Stomach smooth muscle (tissue), 2 donors: ENCODE results near the gene PPP1R10.

Source experiments
- H3K27ac ChIP-seq: one replicate; pipeline ENCODE4 v1.7.0; 2013; ENCODE audit warnings: mild to moderate bottlenecking, low read length, inconsistent platforms
- H3K27me3 ChIP-seq, 2 donors: one replicate each; pipeline ENCODE4 v1.7.0; 2013; ENCODE audit warnings: low read length in 2 of 2; ENCODE audit not compliant: insufficient read depth in 2 of 2, control insufficient read depth in 1 of 2
- H3K36me3 ChIP-seq, 2 donors: one replicate each; pipeline ENCODE4 v1.7.0; 2013; ENCODE audit warnings: low read length in 2 of 2; ENCODE audit not compliant: control insufficient read depth in 2 of 2, insufficient read depth in 2 of 2
- H3K4me1 ChIP-seq: one replicate; pipeline ENCODE4 v1.7.0; 2013; ENCODE audit warnings: low read length; ENCODE audit not compliant: control insufficient read depth, insufficient read depth
- H3K4me3 ChIP-seq, 2 donors: one replicate each; pipeline ENCODE4 v1.7.0; 2013; ENCODE audit warnings: low read length in 2 of 2
- H3K9ac ChIP-seq, 2 donors: one replicate each; pipeline ENCODE4 v1.7.0; 2013; ENCODE audit warnings: low read length in 2 of 2, mild to moderate bottlenecking in 1 of 2
- H3K9me3 ChIP-seq, 2 donors: one replicate each; pipeline ENCODE4 v1.7.0; 2013; ENCODE audit warnings: low read length in 2 of 2; ENCODE audit not compliant: control insufficient read depth in 2 of 2
- donor health status: healthy.
- donor health status: Pancreatic carcinoma.

PPP1R10 gene

GRCh38 chr6:30571075-30571761 lies 45.8 kb downstream of the PPP1R10 start, which contains the start of gene ABCF1:
Gene ABCF1, plus strand, starts transcription at chr6:30571442. Its CDS starts 46 bp downstream, at chr6:30571488.
- Histone ChIP-seq H3K9ac (peak within 1 kb of the TSS; percentile 95 to 98), H3K27me3 (no peaks in the 10 kb centered on the region), H3K36me3 (no peaks in the 10 kb centered on the region), H3K27ac (peak within 1 kb of the TSS; percentile 86), H3K4me3 (peak within 1 kb of the TSS; percentile 97 to 99), H3K4me1 (peaks cover 22% of the 10 kb centered on the region), H3K9me3 (no peaks in the 10 kb centered on the region)

GRCh38 chr6:30570740-30571074 lies 46.3 kb downstream of the PPP1R10 start:
- Histone ChIP-seq H3K27ac (peak overlapping the region; percentile 86), H3K4me3 (peak overlapping the region; percentile 97 to 99), H3K4me1 (peaks cover 22% of the 10 kb centered on the region), H3K27me3 (no peaks in the 10 kb centered on the region), H3K9ac (peak overlapping the region; percentile 95 to 98), H3K9me3 (no peaks in the 10 kb centered on the region), H3K36me3 (no peaks in the 10 kb centered on the region)

- peaks cover 22% of the 10 kb centered on the region for H3K4me1 ChIP-seq
- H3K27me3 ChIP-seq, result no peaks in the 10 kb centered on the region
- peak overlapping the region; percentile 86 for H3K27ac ChIP-seq
- H3K9me3 ChIP-seq, result no peaks in the 10 kb centered on the region
- H3K4me3 ChIP-seq, result peak overlapping the region; percentile 97 to 99
- H3K9ac ChIP-seq, result peak overlapping the region; percentile 95 to 98
- H3K36me3 ChIP-seq, result no peaks in the 10 kb centered on the region
These were observed 46.8 kb downstream of the PPP1R10 start for GRCh38 chr6:30570263-30570662.

GRCh38 chr6:30568245-30568644 lies 48.8 kb downstream of the PPP1R10 start:
- H3K9ac ChIP-seq, result no peak overlapping the region
- H3K9me3 ChIP-seq, result no peaks in the 10 kb centered on the region
- peaks cover 22% of the 10 kb centered on the region for H3K4me1 ChIP-seq
- peaks cover 0 to 2% of the 10 kb centered on the region in 2 donors for H3K36me3 ChIP-seq
- no peak overlapping the region for H3K4me3 ChIP-seq
- no peak overlapping the region for H3K27ac ChIP-seq
- no peaks in the 10 kb centered on the region for H3K27me3 ChIP-seq

- no peaks in the 10 kb centered on the region for H3K9me3 ChIP-seq
- H3K4me3 ChIP-seq, result no peak overlapping the region
- no peak overlapping the region for H3K27ac ChIP-seq
- peaks cover 15 to 18% of the 10 kb centered on the region in 2 donors for H3K36me3 ChIP-seq
- no peak overlapping the region for H3K9ac ChIP-seq
- no peaks in the 10 kb centered on the region for H3K27me3 ChIP-seq
- peaks cover 5% of the 10 kb centered on the region for H3K4me1 ChIP-seq
These were observed 51.3 kb downstream of the PPP1R10 start for GRCh38 chr6:30565772-30566171.

GRCh38 chr6:30564114-30564513 lies 52.9 kb downstream of the PPP1R10 start:
- H3K9ac ChIP-seq, result no peak overlapping the region

GRCh38 chr6:30562470-30563425 lies 54.3 kb downstream of the PPP1R10 start:
- no peak overlapping the region for H3K9ac ChIP-seq
- no peaks in the 10 kb centered on the region for H3K9me3 ChIP-seq
- H3K27me3 ChIP-seq, result no peaks in the 10 kb centered on the region
- peaks cover 7% of the 10 kb centered on the region for H3K4me1 ChIP-seq
- no peak overlapping the region for H3K4me3 ChIP-seq
- H3K36me3 ChIP-seq, result peaks cover 15 to 18% of the 10 kb centered on the region in 2 donors
- no peak overlapping the region for H3K27ac ChIP-seq

More at GRCh38 chr6:30564114-30564513, 52.9 kb downstream of the PPP1R10 start:
- no peaks in the 10 kb centered on the region for H3K4me1 ChIP-seq
- peaks cover 15 to 18% of the 10 kb centered on the region in 2 donors for H3K36me3 ChIP-seq
- no peak overlapping the region for H3K4me3 ChIP-seq
- H3K9me3 ChIP-seq, result no peaks in the 10 kb centered on the region
- H3K27me3 ChIP-seq, result no peaks in the 10 kb centered on the region
- H3K27ac ChIP-seq, result no peak overlapping the region

GRCh38 chr6:30560930-30561329 lies 56.1 kb downstream of the PPP1R10 start:
- H3K9ac ChIP-seq, result no peak overlapping the region
- no peak overlapping the region for H3K4me3 ChIP-seq
- no peak overlapping the region for H3K27ac ChIP-seq
- peaks cover 16% of the 10 kb centered on the region for H3K4me1 ChIP-seq
- H3K36me3 ChIP-seq, result peaks cover 15 to 18% of the 10 kb centered on the region in 2 donors
- no peaks in the 10 kb centered on the region for H3K9me3 ChIP-seq
- H3K27me3 ChIP-seq, result no peaks in the 10 kb centered on the region

GRCh38 chr6:30557683-30557981 lies 59.4 kb downstream of the PPP1R10 start:
- Histone ChIP-seq H3K27ac (peak overlapping the region; percentile 99), H3K9ac (peak overlapping the region; percentile 86 to 96), H3K9me3 (no peaks in the 10 kb centered on the region), H3K27me3 (no peaks in the 10 kb centered on the region), H3K4me3 (peak overlapping the region; percentile 97 to 100), H3K4me1 (peaks cover 27% of the 10 kb centered on the region), H3K36me3 (peaks cover 27 to 29% of the 10 kb centered on the region in 2 donors)

GRCh38 chr6:30556906-30557682 lies 59.9 kb downstream of the PPP1R10 start, which contains the start of gene PRR3:
Gene PRR3, plus strand, starts transcription at chr6:30557295. Its CDS starts 50 bp downstream, at chr6:30557345.
- no peaks in the 10 kb centered on the region for H3K9me3 ChIP-seq
- peak within 1 kb of the TSS; percentile 97 to 100 for H3K4me3 ChIP-seq
- no peaks in the 10 kb centered on the region for H3K27me3 ChIP-seq
- H3K4me1 ChIP-seq, result peaks cover 27% of the 10 kb centered on the region
- H3K27ac ChIP-seq, result peak within 1 kb of the TSS; percentile 99
- peaks cover 27 to 29% of the 10 kb centered on the region in 2 donors for H3K36me3 ChIP-seq
- H3K9ac ChIP-seq, result peak within 1 kb of the TSS; percentile 86 to 96
